Measurements from ENCODE around the gene PTH2R.

GRCh38 chr2:208371634-208371935, 35.0 kb upstream of the PTH2R start:
- TF ChIP-seq CTCF (IDR thresholded peaks at IDR 0.05) (no peak), POLR2A (IDR thresholded peaks at IDR 0.05) (no peak), EP300 (IDR thresholded peaks at IDR 0.05; ENCODE audit: low read depth) (no peak)
